Activated CD8-positive, alpha-beta T cell treated with anti-CD3 and anti-CD28 coated beads for 36 hours (primary cell): ENCODE measurements around the gene SMYD2. TPM values are rescaled to one million over a fixed set of nuclear protein-coding genes. Genes with fewer than 3 reads are reported as not detected.
A peak's percentile ranks its signal among the peaks of the same experiment; 100 is the strongest.

Source experiments
- ATAC-seq: fragments of 200-7000 bp; cut with Tn5 transposase; one replicate; pipeline ENCODE4 v1.10.0; 2021; ENCODE audit warnings: mild to moderate bottlenecking, moderate library complexity
- CTCF ChIA-PET: fragments of 350-600 bp; sonication (Branson Sonifier 250); formaldehyde crosslinking; loops from one replicate; lab custom pipeline; 2021; ENCODE audit warnings: antibody characterized with exemption; lab: Charles Lee
- POLR2A ChIA-PET: fragments of 350-600 bp; sonication (Branson Sonifier 250); formaldehyde crosslinking; loops from one replicate; lab custom pipeline; 2021; ENCODE audit warnings: antibody characterized with exemption; lab: Charles Lee
- DNase-seq: peaks from one replicate; pipeline ENCODE4 v3.0.0-alpha.2; 2020
- H3K27ac Mint-ChIP-seq: one replicate; pipeline ENCODE4 v1.8.0; 2021; ENCODE audit warnings: mild to moderate bottlenecking, mixed read lengths
- H3K27me3 Mint-ChIP-seq: one replicate; pipeline ENCODE4 v1.8.0; 2021; ENCODE audit warnings: mixed read lengths
- H3K36me3 Mint-ChIP-seq: one replicate; pipeline ENCODE4 v1.8.0; 2021; ENCODE audit warnings: low read depth, mixed read lengths
- H3K4me1 Mint-ChIP-seq: one replicate; pipeline ENCODE4 v1.8.0; 2021; ENCODE audit warnings: low read depth, mixed read lengths
- H3K4me3 Mint-ChIP-seq: one replicate; pipeline ENCODE4 v1.8.0; 2021; ENCODE audit warnings: mild to moderate bottlenecking, moderate library complexity, mixed read lengths
- H3K9me3 Mint-ChIP-seq: one replicate; pipeline ENCODE4 v1.8.0; 2021; ENCODE audit warnings: mixed read lengths
- intact Hi-C: fragments of 100-400 bp; cut with micrococcal nuclease; formaldehyde crosslinking; loops from one replicate; pipeline ENCODE4 v1.10.0; 2022
- total RNA-seq, 2 experiments: library from RNA; stranded (reverse); gene quantifications; one replicate each; pipeline ENCODE4 v1.2.3, GENCODE V29; 2021
- TF ChIP-seq, protein P1 (sequence below): fragments of 200-600 bp; IDR thresholded peaks from one replicate; pipeline ENCODE4 v1.8.0; 2022; ENCODE audit warnings: antibody characterized with exemption, mild to moderate bottlenecking

The SMYD2 gene
- total RNA-seq, 2 experiments from 2014 or later: 37.4 to 40.6 TPM

- Mint-ChIP-seq H3K4me3 (no peak overlapping the region), H3K27ac (no peak overlapping the region), H3K9me3 (no peaks in the 10 kb centered on the region), H3K4me1 (peaks cover 10% of the 10 kb centered on the region), H3K36me3 (no peaks in the 10 kb centered on the region), H3K27me3 (peaks cover 45% of the 10 kb centered on the region)
- peak; percentile 90 for ATAC-seq
- TF ChIP-seq, protein P1, sequence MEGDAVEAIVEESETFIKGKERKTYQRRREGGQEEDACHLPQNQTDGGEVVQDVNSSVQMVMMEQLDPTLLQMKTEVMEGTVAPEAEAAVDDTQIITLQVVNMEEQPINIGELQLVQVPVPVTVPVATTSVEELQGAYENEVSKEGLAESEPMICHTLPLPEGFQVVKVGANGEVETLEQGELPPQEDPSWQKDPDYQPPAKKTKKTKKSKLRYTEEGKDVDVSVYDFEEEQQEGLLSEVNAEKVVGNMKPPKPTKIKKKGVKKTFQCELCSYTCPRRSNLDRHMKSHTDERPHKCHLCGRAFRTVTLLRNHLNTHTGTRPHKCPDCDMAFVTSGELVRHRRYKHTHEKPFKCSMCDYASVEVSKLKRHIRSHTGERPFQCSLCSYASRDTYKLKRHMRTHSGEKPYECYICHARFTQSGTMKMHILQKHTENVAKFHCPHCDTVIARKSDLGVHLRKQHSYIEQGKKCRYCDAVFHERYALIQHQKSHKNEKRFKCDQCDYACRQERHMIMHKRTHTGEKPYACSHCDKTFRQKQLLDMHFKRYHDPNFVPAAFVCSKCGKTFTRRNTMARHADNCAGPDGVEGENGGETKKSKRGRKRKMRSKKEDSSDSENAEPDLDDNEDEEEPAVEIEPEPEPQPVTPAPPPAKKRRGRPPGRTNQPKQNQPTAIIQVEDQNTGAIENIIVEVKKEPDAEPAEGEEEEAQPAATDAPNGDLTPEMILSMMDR: peak; percentile 87
- ChIA-PET CTCF (interaction anchor here (0.6 to 10.1 kb wide), 62 partner anchors 9 to 887 kb away, joined by 3 to 505 read pairs (median 5); partner anchors contain the start of gene SMYD2), POLR2A (interaction anchor here (0.6 to 1.4 kb wide), 2 partner anchors 59 to 67 kb away, joined by 3 to 5 read pairs; no protein-coding TSS in a partner anchor)
- DNase-seq: peak; percentile 86
- intact Hi-C loops: loop anchor here (1.0 kb wide), 1 partner anchor 67 kb away; no protein-coding TSS in a partner anchor
Observed at GRCh38 chr1:214261206-214262123, 19.5 kb upstream of the SMYD2 start.

GRCh38 chr1:214264196-214264595, 16.8 kb upstream of the SMYD2 start:
- H3K27ac Mint-ChIP-seq: no peak overlapping the region
- no peak overlapping the region for H3K4me3 Mint-ChIP-seq
- CTCF ChIA-PET: interaction anchor here (10.1 kb wide), 1 partner anchor 66 kb away, joined by 505 read pairs; no protein-coding TSS in a partner anchor
- TF ChIP-seq, protein P1: no peak
- H3K36me3 Mint-ChIP-seq: no peaks in the 10 kb centered on the region
- H3K27me3 Mint-ChIP-seq: peaks cover 40% of the 10 kb centered on the region
- intact Hi-C loops: no loop called here
- POLR2A ChIA-PET: interaction anchor here (0.6 kb wide), 1 partner anchor 279 kb away, joined by 3 read pairs; no protein-coding TSS in a partner anchor
- DNase-seq (no peak), ATAC-seq (no peak)
- H3K9me3 Mint-ChIP-seq: no peaks in the 10 kb centered on the region
- H3K4me1 Mint-ChIP-seq: peaks cover 10% of the 10 kb centered on the region

- DNase-seq (no peak), ATAC-seq (no peak)
- ChIA-PET CTCF (interaction anchor here (10.1 kb wide), 1 partner anchor 65 kb away, joined by 505 read pairs; no protein-coding TSS in a partner anchor), POLR2A (no interaction called here)
- Mint-ChIP-seq H3K27me3 (peaks cover 34% of the 10 kb centered on the region), H3K27ac (no peak overlapping the region), H3K36me3 (no peaks in the 10 kb centered on the region), H3K4me1 (peaks cover 2% of the 10 kb centered on the region), H3K9me3 (no peaks in the 10 kb centered on the region), H3K4me3 (no peak overlapping the region)
- TF ChIP-seq, protein P1: no peak
- intact Hi-C loops: no loop called here
Observed at GRCh38 chr1:214264976-214265375, 16.0 kb upstream of the SMYD2 start.

GRCh38 chr1:214270097-214270650, 10.8 kb upstream of the SMYD2 start:
- TF ChIP-seq, protein P1: no peak
- Mint-ChIP-seq H3K4me1 (peaks cover 2% of the 10 kb centered on the region), H3K27ac (no peak overlapping the region), H3K9me3 (peaks cover 1% of the 10 kb centered on the region), H3K4me3 (no peak overlapping the region), H3K27me3 (peaks cover 11% of the 10 kb centered on the region), H3K36me3 (no peaks in the 10 kb centered on the region)
- POLR2A ChIA-PET: no interaction called here
- CTCF ChIA-PET: interaction anchor here (2.4 to 4.9 kb wide), 3 partner anchors 9 to 62 kb away, joined by 10 to 59 read pairs (median 56); no protein-coding TSS in a partner anchor
- intact Hi-C loops: loop anchor here (10.0 kb wide), 1 partner anchor 315 kb away; no protein-coding TSS in a partner anchor
- ATAC-seq: no peak
- DNase-seq: no peak
